HepG2 (cell line): ENCODE results near the gene PRPSAP1. TPM values are rescaled to one million over a fixed set of nuclear protein-coding genes. Genes with fewer than 3 reads are reported as not detected.

ENCODE experiments used
- BORCS8-MEF2B ChIP-seq: sonication (generic); formaldehyde crosslinking; IDR thresholded peaks from 2 replicates; pipeline ENCODE4 v1.8.0; 2022; ENCODE audit warnings: mild to moderate bottlenecking, missing genetic modification reagents
- CREB1 ChIP-seq, 2 experiments: fragments of 450-650 bp in 1 of 2; IDR thresholded peaks; 2 replicates each; pipeline ENCODE4 v1.6.1; 2016 to 2017; ENCODE audit warnings: control low read depth in 1 of 2, mild to moderate bottlenecking in 1 of 2, missing compliant biosample characterization in 1 of 2, missing genetic modification characterization in 1 of 2
- HNRNPLL ChIP-seq: fragments of 200-400 bp; formaldehyde crosslinking; IDR thresholded peaks from 2 replicates; pipeline ENCODE4 v1.6.1; 2017; ENCODE audit warnings: mild to moderate bottlenecking, low read depth, low read length; ENCODE audit not compliant: poor library complexity, severe bottlenecking
- JARID2 ChIP-seq: sonication (generic); formaldehyde crosslinking; IDR thresholded peaks from 2 replicates; pipeline ENCODE4 v1.8.1; 2023; ENCODE audit warnings: missing genetic modification reagents, inconsistent platforms; ENCODE audit not compliant: insufficient replicate concordance
- JUNB ChIP-seq: sonication (generic); formaldehyde crosslinking; IDR thresholded peaks from 2 replicates; pipeline ENCODE4 v1.8.0; 2022; ENCODE audit warnings: missing genetic modification reagents, mild to moderate bottlenecking, borderline replicate concordance
- KDM5A ChIP-seq: fragments of 200-600 bp; sonication (generic); IDR thresholded peaks from 2 replicates; pipeline ENCODE4 v1.7.0; 2018; ENCODE audit warnings: antibody characterized with exemption, mild to moderate bottlenecking, low read length, borderline replicate concordance
- MBNL3 ChIP-seq: fragments of 250-450 bp; sonication (Bioruptor Pico); conservative IDR thresholded peaks from 2 replicates; pipeline ENCODE4 v1.8.0; 2022; ENCODE audit warnings: mild to moderate bottlenecking, inconsistent platforms
- MIER2 ChIP-seq: IDR thresholded peaks from 2 replicates; pipeline ENCODE4 v1.6.1; 2016; ENCODE audit warnings: missing biosample characterization, missing genetic modification reagents
- MTA1 ChIP-seq: sonication (generic); formaldehyde crosslinking; IDR thresholded peaks from 2 replicates; pipeline ENCODE4 v1.4.0; 2020; ENCODE audit warnings: missing genetic modification reagents, mild to moderate bottlenecking, borderline replicate concordance
- RBM39 ChIP-seq: fragments of 200-400 bp; formaldehyde crosslinking; IDR thresholded peaks from one replicate; pipeline ENCODE4 v1.6.1; 2018; ENCODE audit warnings: antibody characterized with exemption, mild to moderate bottlenecking, low read depth, low read length; ENCODE audit not compliant: poor library complexity, severe bottlenecking
- RORA ChIP-seq: sonication (generic); formaldehyde crosslinking; IDR thresholded peaks from 2 replicates; pipeline ENCODE4 v1.5.0; 2020; ENCODE audit warnings: mild to moderate bottlenecking, missing genetic modification reagents, moderate library complexity
- SALL1 ChIP-seq: sonication (generic); formaldehyde crosslinking; IDR thresholded peaks from 2 replicates; pipeline ENCODE4 v1.8.0; 2022; ENCODE audit warnings: mild to moderate bottlenecking, missing genetic modification reagents
- SAP130 ChIP-seq: IDR thresholded peaks from 2 replicates; pipeline ENCODE4 v1.6.1; 2016; ENCODE audit warnings: low read depth
- TARDBP ChIP-seq: sonication (generic); formaldehyde crosslinking; IDR thresholded peaks from 2 replicates; pipeline ENCODE4 v1.8.0; 2022; ENCODE audit warnings: mild to moderate bottlenecking, missing genetic modification reagents
- THAP8 ChIP-seq: sonication (generic); formaldehyde crosslinking; IDR thresholded peaks from 2 replicates; pipeline ENCODE4 v1.5.1; 2020; ENCODE audit warnings: missing genetic modification reagents, mild to moderate bottlenecking, borderline replicate concordance
- UBTF ChIP-seq: sonication (generic); formaldehyde crosslinking; IDR thresholded peaks from 2 replicates; pipeline ENCODE4 v1.4.0; 2020; ENCODE audit warnings: mild to moderate bottlenecking, missing genetic modification reagents
- ZFP36L2 ChIP-seq: sonication (generic); formaldehyde crosslinking; IDR thresholded peaks from 2 replicates; pipeline ENCODE4 v1.4.0; 2020; ENCODE audit warnings: missing genetic modification reagents
- ZFP90 ChIP-seq: sonication (generic); formaldehyde crosslinking; IDR thresholded peaks from 2 replicates; pipeline ENCODE4 v1.8.0; 2022; ENCODE audit warnings: missing genetic modification reagents, mild to moderate bottlenecking, inconsistent platforms, borderline replicate concordance
- ZNF20 ChIP-seq: sonication (generic); formaldehyde crosslinking; IDR thresholded peaks from 2 replicates; pipeline ENCODE4 v1.4.0; 2020; ENCODE audit warnings: mild to moderate bottlenecking, moderate library complexity, missing genetic modification reagents
- ZNF232 ChIP-seq: sonication (generic); formaldehyde crosslinking; IDR thresholded peaks from 2 replicates; pipeline ENCODE4 v1.4.0; 2020; ENCODE audit warnings: missing genetic modification reagents, borderline replicate concordance
- ZNF276 ChIP-seq: sonication (generic); formaldehyde crosslinking; IDR thresholded peaks from 2 replicates; pipeline ENCODE4 v1.4.0; 2020; ENCODE audit warnings: mild to moderate bottlenecking, low read depth, missing genetic modification reagents
- ZNF292 ChIP-seq: sonication (generic); formaldehyde crosslinking; IDR thresholded peaks from 2 replicates; pipeline ENCODE4 v1.8.1; 2022; ENCODE audit warnings: mild to moderate bottlenecking, low read depth, missing genetic modification reagents, borderline replicate concordance
- ZNF446 ChIP-seq: sonication (generic); formaldehyde crosslinking; IDR thresholded peaks from 2 replicates; pipeline ENCODE4 v1.5.0; 2020; ENCODE audit warnings: mild to moderate bottlenecking, missing genetic modification reagents
- ZNF7 ChIP-seq: IDR thresholded peaks from 2 replicates; pipeline ENCODE4 v1.6.1; 2016; ENCODE audit warnings: missing biosample characterization, missing genetic modification reagents
- ZNF747 ChIP-seq: sonication (generic); formaldehyde crosslinking; IDR thresholded peaks from 2 replicates; pipeline ENCODE4 v1.8.1; 2023; ENCODE audit warnings: missing genetic modification reagents, mild to moderate bottlenecking, borderline replicate concordance
- ZSCAN30 ChIP-seq: sonication (generic); formaldehyde crosslinking; IDR thresholded peaks from 2 replicates; pipeline ENCODE4 v1.5.0; 2020; ENCODE audit warnings: mild to moderate bottlenecking, missing genetic modification reagents
- polyA plus RNA-seq, 8 experiments: library from polyadenylated mRNA; depleted of rRNA in 3 of 8; stranded (reverse) in 7 of 8; unstranded in 1 of 8; fragments of >200 nt; fragmentation: Illumina TruSeq in 4 of 8; extraction: Trizol in 4 of 8; gene quantifications; 2 replicates each; pipeline versions ENCODE4 v1.2.1 to v1.2.3, GENCODE V29; 2011 to 2016; ENCODE audit warnings: low read depth in 4 of 8, missing spikeins in 1 of 8, mixed read lengths in 1 of 8; ENCODE audit not compliant: insufficient read depth in 1 of 8
- total RNA-seq, 5 experiments: library from RNA; depleted of rRNA; stranded (reverse); fragments of >200 nt; fragmentation: Illumina TruSeq; extraction: Trizol; gene quantifications; 2 replicates each; pipeline ENCODE4 v1.2.3, GENCODE V29; 2016; ENCODE audit warnings: low read depth in 1 of 5

The PRPSAP1 gene
- total and polyA plus RNA-seq, 2 of the 13 experiments (the other 11 are each of a cell fraction or from before 2014, with no cell fraction given), result 91.1 to 314 TPM

- TF ChIP-seq CREB1 (IDR thresholded peaks at IDR 0.05) (no peak), CREB1 (CRISPR knock-in tag; IDR thresholded peaks at IDR 0.05) (no peak), ZSCAN30 (CRISPR knock-in tag) (no peak), SALL1 (CRISPR knock-in tag) (0 out of 2 replicates have a peak, but pooled peaks have one; percentile 15), BORCS8-MEF2B (CRISPR knock-in tag) (no peak), RBM39 (no peak), KDM5A (no peak), MBNL3 (CRISPR knock-in tag) (no peak), SAP130 (no peak), RORA (no peak), ZNF7 (CRISPR knock-in tag) (no peak), JUNB (CRISPR knock-in tag) (no peak), MTA1 (CRISPR knock-in tag) (no peak), MIER2 (no peak), ZFP90 (no peak), ZNF446 (CRISPR knock-in tag) (no peak), JARID2 (CRISPR knock-in tag) (no peak), HNRNPLL (peak; percentile 43), ZNF292 (CRISPR knock-in tag) (0 out of 2 replicates have a peak, but pooled peaks have one; percentile 12), TARDBP (CRISPR knock-in tag) (0 out of 2 replicates have a peak, but pooled peaks have one; percentile 8), ZNF747 (no peak), THAP8 (no peak), ZNF276 (CRISPR knock-in tag) (no peak), ZNF232 (CRISPR knock-in tag) (no peak), UBTF (no peak), ZNF20 (CRISPR knock-in tag) (no peak), ZFP36L2 (CRISPR knock-in tag) (no peak)
Observed at GRCh38 chr17:76386966-76387765, 33.5 kb upstream of the PRPSAP1 start (continued).
